Activated T-helper 2 cell treated with anti-CD3 and anti-CD28 coated beads, Interferon-gamma antibody, Interleukin-2, Interleukin-4, amounts not matched to agents 10 μg/mL and 5 μg/mL and 100 μg/mL, durations not matched to agents 14 hours and 24 hours and 36 hours (primary cell): ENCODE measurements around the gene CLIC3. TPM values are rescaled to one million over a fixed set of nuclear protein-coding genes. Genes with fewer than 3 reads are reported as not detected.

Experiments
- DNase-seq: peaks from one replicate; pipeline ENCODE4 v3.0.0; 2021; ENCODE audit warnings: low spot score
- H3K27ac Mint-ChIP-seq: one replicate; pipeline ENCODE4 v1.8.0; 2021; ENCODE audit warnings: mixed read lengths
- H3K27me3 Mint-ChIP-seq: one replicate; pipeline ENCODE4 v1.8.0; 2021; ENCODE audit warnings: low read depth, mixed read lengths
- H3K36me3 Mint-ChIP-seq: one replicate; pipeline ENCODE4 v1.8.0; 2021; ENCODE audit warnings: low read depth, mixed read lengths
- H3K4me1 Mint-ChIP-seq: one replicate; pipeline ENCODE4 v1.8.0; 2021; ENCODE audit warnings: low read depth, mixed read lengths
- H3K4me3 Mint-ChIP-seq: one replicate; pipeline ENCODE4 v1.8.0; 2021; ENCODE audit warnings: low read depth, mild to moderate bottlenecking, moderate library complexity, mixed read lengths
- H3K9me3 Mint-ChIP-seq: one replicate; pipeline ENCODE4 v1.8.0; 2021; ENCODE audit warnings: mixed read lengths
- intact Hi-C: fragments of 100-400 bp; cut with micrococcal nuclease; formaldehyde crosslinking; loops from one replicate; pipeline ENCODE4 v1.15.1; 2023
- total RNA-seq: library from RNA; stranded (reverse); gene quantifications from 2 replicates; pipeline ENCODE4 v1.2.3, GENCODE V29; 2022

CLIC3 gene
- total RNA-seq, 1 donor from 2014 or later = not detected

GRCh38 chr9:136985853-136986252, 10.5 kb downstream of the CLIC3 start:
- H3K4me1 Mint-ChIP-seq = no peaks in the 10 kb centered on the region
- no peaks in the 10 kb centered on the region for H3K9me3 Mint-ChIP-seq
- H3K36me3 Mint-ChIP-seq = no peaks in the 10 kb centered on the region
- no peak for DNase-seq
- H3K27me3 Mint-ChIP-seq = peaks cover 30% of the 10 kb centered on the region
- intact Hi-C loops = no loop called here
- no peak overlapping the region for H3K27ac Mint-ChIP-seq
- H3K4me3 Mint-ChIP-seq = no peak overlapping the region

DNA sequence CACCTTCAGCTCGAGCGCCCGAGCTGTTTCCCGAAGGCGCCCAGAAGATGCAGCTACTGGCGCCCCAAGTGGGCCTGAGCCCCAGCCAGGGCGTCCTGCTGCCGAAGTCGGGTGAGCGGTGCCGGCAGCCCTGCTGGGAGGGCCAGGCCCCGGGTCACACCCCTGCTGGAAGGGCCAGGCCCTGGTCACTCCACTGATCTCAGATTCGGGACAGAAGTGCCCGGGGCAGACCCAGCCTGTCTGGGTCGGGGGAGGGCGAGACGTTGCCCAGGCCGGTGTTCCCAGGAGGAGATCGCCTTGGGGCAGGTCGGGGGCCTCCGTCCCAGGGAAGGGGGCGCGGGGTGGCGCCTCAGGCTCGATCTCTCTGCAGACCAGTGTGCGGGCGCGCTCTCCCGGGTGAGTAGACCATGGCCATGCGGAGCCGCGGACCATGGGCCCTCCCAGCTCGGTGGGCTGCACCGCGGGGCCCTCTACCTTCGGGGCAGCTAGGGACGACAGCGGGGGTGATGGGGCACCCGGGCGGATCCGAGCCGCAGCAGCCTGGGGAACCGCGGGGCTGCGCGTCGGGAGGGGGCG, 11.3 kb downstream of the CLIC3 start:
- Mint-ChIP-seq H3K36me3 (no peaks in the 10 kb centered on the region), H3K27ac (no peak overlapping the region), H3K4me3 (no peak overlapping the region), H3K27me3 (peaks cover 28% of the 10 kb centered on the region), H3K4me1 (no peaks in the 10 kb centered on the region), H3K9me3 (no peaks in the 10 kb centered on the region)
- intact Hi-C loops = no loop called here
- no peak for DNase-seq

DNA sequence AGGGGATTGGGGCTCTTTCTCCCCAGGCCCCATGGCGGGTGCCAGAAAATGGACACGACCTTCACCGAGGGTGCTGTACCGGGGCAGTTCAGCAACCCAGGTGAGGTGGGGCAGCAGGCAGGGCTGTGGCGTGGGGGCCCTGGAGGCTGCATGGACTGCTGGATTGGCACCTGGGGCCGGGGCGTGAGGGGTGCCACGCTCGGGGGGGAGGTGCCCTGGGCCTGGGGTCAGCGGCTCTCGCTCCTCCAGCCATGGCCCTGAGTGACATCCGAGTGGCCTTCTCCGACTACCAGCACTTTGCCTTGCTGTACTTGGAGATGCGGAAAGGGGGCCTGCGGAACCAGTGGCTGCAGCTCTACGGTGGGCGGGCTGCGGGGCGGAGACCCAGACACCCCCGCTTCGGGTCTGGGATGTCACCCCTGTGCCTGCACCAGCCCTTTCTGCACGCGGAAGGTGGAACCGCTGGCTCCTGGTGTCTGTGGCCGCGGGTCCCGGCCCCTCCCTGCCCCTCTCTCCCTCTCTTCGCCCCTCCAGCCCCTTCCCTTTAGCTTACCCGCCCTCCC, 11.8 kb downstream of the CLIC3 start:
- Mint-ChIP-seq H3K36me3 (no peaks in the 10 kb centered on the region), H3K27me3 (peaks cover 24% of the 10 kb centered on the region), H3K9me3 (no peaks in the 10 kb centered on the region), H3K27ac (no peak overlapping the region), H3K4me3 (no peak overlapping the region), H3K4me1 (no peaks in the 10 kb centered on the region)
- intact Hi-C loops = no loop called here
- DNase-seq = no peak

- Mint-ChIP-seq H3K27me3 (peaks cover 21% of the 10 kb centered on the region), H3K4me1 (no peaks in the 10 kb centered on the region), H3K27ac (no peak overlapping the region), H3K36me3 (no peaks in the 10 kb centered on the region), H3K9me3 (no peaks in the 10 kb centered on the region), H3K4me3 (no peak overlapping the region)
- intact Hi-C loops = no loop called here
- no peak for DNase-seq
Observed at GRCh38 chr9:136983656-136984314, 12.6 kb downstream of the CLIC3 start.

DNA sequence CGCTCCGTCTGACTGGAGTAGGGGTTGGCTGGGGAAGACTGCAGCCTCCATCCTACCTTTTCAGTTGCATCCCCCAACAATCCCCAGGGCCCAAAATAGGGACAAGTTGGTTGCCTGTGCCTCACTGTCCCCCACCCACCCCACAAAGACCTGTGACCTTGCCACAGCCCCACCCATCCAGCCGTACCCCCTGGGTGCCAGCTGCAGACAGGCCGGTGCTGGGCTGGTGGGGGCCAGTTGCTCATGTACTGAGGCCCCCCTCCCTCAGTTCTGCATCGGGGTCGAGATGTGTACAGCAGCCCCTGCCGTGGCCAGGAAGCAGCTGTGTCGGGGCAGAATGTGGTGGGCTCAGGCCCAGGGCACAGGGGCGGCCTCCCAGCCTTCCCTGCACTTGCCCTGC, 13.2 kb downstream of the CLIC3 start:
- no peaks in the 10 kb centered on the region for H3K4me1 Mint-ChIP-seq
- peaks cover 21% of the 10 kb centered on the region for H3K27me3 Mint-ChIP-seq
- no peak overlapping the region for H3K27ac Mint-ChIP-seq
- no peaks in the 10 kb centered on the region for H3K36me3 Mint-ChIP-seq
- intact Hi-C loops = no loop called here
- no peaks in the 10 kb centered on the region for H3K9me3 Mint-ChIP-seq
- DNase-seq = no peak
- H3K4me3 Mint-ChIP-seq = no peak overlapping the region

- intact Hi-C loops = no loop called here
- Mint-ChIP-seq H3K27ac (no peak within 1 kb of the TSS), H3K9me3 (no peaks in the 10 kb centered on the region), H3K36me3 (no peaks in the 10 kb centered on the region), H3K4me1 (no peaks in the 10 kb centered on the region), H3K27me3 (peaks cover 15% of the 10 kb centered on the region), H3K4me3 (no peak within 1 kb of the TSS)
- no peak for DNase-seq
Observed at GRCh38 chr9:136982232-136983051, 13.9 kb downstream of the CLIC3 start, which contains the start of gene LCNL1. LCNL1 (plus strand) TSS chr9:136982993; CDS start chr9:136983587, 594 bp downstream.

DNA sequence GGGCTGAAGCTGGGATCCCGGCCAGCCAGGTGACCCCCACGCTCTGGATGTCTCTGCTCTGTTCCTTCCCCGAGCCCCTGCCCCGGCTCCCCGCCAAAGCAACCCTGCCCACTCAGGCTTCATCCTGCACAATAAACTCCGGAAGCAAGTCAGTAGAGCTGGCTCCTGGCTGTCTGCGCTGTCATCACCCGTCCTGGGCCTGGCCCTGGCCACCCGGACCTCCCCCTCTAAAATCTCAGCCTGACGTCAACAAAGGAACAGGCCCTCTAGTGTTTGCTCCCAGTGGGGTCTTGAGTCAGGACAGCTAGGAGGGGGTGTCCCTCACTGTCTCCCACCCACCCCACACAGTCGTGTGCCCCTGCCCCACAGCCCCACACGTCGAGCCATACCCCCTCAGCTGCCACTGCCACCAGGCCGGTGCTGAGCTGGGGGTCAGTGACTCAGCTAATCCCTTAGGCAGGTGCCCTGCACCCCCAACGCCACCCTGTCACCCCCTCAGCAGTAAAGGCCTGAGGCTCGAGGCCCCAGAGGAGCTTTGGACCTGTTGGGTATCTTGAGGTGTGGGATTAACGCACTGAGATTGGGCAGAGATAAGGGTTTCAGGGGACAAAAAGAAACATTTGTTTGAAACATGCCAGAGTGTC, 14.7 kb downstream of the CLIC3 start:
- H3K4me3 Mint-ChIP-seq = no peak overlapping the region
- no peaks in the 10 kb centered on the region for H3K4me1 Mint-ChIP-seq
- intact Hi-C loops = no loop called here
- H3K27me3 Mint-ChIP-seq = peaks cover 11% of the 10 kb centered on the region
- no peaks in the 10 kb centered on the region for H3K36me3 Mint-ChIP-seq
- no peaks in the 10 kb centered on the region for H3K9me3 Mint-ChIP-seq
- no peak overlapping the region for H3K27ac Mint-ChIP-seq
- DNase-seq = no peak

- H3K36me3 Mint-ChIP-seq = no peaks in the 10 kb centered on the region
- no peak overlapping the region for H3K27ac Mint-ChIP-seq
- no peaks in the 10 kb centered on the region for H3K4me1 Mint-ChIP-seq
- intact Hi-C loops = no loop called here
- DNase-seq = no peak
- no peak overlapping the region for H3K4me3 Mint-ChIP-seq
- H3K9me3 Mint-ChIP-seq = no peaks in the 10 kb centered on the region
- H3K27me3 Mint-ChIP-seq = peaks cover 6% of the 10 kb centered on the region
Observed at GRCh38 chr9:136980669-136981478, 15.5 kb downstream of the CLIC3 start.

DNA sequence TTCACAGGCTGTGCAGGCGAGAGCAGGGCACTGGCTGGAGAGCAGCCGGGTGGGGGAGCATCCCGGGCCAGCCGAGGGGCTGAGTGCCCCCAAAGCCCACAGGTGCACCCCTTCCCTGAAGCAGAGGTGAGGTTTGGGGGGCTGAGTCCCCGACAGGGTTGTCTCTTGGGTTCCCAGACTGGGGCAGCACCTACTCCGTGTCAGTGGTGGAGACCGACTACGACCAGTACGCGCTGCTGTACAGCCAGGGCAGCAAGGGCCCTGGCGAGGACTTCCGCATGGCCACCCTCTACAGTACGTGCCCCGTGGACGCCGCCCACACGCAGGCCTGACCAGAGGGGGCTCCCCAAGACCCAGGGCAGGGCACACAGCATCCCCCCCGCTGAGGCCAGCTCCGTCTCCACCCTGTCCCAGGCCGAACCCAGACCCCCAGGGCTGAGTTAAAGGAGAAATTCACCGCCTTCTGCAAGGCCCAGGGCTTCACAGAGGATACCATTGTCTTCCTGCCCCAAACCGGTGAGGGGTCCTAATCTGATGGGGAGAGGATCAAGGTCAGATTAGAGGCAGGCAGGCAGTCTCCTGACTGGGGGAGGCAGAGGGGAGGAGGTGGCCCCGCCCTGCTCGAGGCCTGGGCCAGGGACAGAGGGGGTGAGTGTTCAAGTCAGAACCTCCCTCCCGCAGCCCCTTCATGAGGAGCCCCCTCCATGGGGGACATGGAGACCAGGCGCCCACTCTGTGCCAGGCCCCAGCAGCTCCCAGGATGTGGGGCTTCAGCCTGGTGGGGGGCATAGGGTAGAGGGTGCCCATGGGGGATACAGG, 16.4 kb downstream of the CLIC3 start:
- Mint-ChIP-seq H3K27me3 (peaks cover 6% of the 10 kb centered on the region), H3K4me3 (no peak overlapping the region), H3K9me3 (no peaks in the 10 kb centered on the region), H3K36me3 (no peaks in the 10 kb centered on the region), H3K27ac (no peak overlapping the region), H3K4me1 (peaks cover 5% of the 10 kb centered on the region)
- intact Hi-C loops = loop anchor here (10.0 kb wide), 1 partner anchor 475 kb away; the partner anchor contains the start of gene NSMF
- no peak for DNase-seq

- Mint-ChIP-seq H3K4me3 (no peak overlapping the region), H3K4me1 (peaks cover 7% of the 10 kb centered on the region), H3K27ac (no peak overlapping the region), H3K27me3 (peaks cover 4% of the 10 kb centered on the region), H3K9me3 (no peaks in the 10 kb centered on the region), H3K36me3 (no peaks in the 10 kb centered on the region)
- no peak for DNase-seq
- intact Hi-C loops = loop anchor here (1.0 to 10.0 kb wide), 2 partner anchors 43 to 476 kb away; partner anchors contain the start of gene NSMF
Observed at GRCh38 chr9:136978865-136979544, 17.4 kb downstream of the CLIC3 start.
